Naive thymus-derived CD4-positive, alpha-beta T cell (primary cell): ENCODE results near the gene COQ3. TPM values are rescaled to one million over a fixed set of nuclear protein-coding genes. Genes with fewer than 3 reads are reported as not detected.

ENCODE experiments used
- ATAC-seq: fragments of 150-1000 bp; cut with Tn5 transposase; 2 replicates; pipeline ENCODE4 v1.10.0; 2021; ENCODE audit warnings: mild to moderate bottlenecking, moderate library complexity
- CTCF ChIA-PET: fragments of 350-600 bp; sonication (Branson Sonifier 250); formaldehyde crosslinking; loops from one replicate; lab custom pipeline; 2021; ENCODE audit warnings: antibody characterized with exemption; lab: Charles Lee
- POLR2A ChIA-PET: fragments of 350-600 bp; sonication (Branson Sonifier 250); formaldehyde crosslinking; loops from one replicate; lab custom pipeline; 2021; ENCODE audit warnings: antibody characterized with exemption, inconsistent platforms; lab: Charles Lee
- DNase-seq, 9 donors: peaks; one replicate each; pipeline versions ENCODE4 v3.0.0 to v3.0.0-alpha.2; 2020 to 2022; ENCODE audit warnings: mixed read lengths in 1 of 9
- H3K27ac ChIP-seq: one replicate; pipeline ENCODE4 v1.7.0; 2013; ENCODE audit warnings: mild to moderate bottlenecking, low read depth, low read length, moderate library complexity
- H3K27me3 ChIP-seq, 2 donors: one replicate each; pipeline ENCODE4 v1.7.0; 2013; ENCODE audit warnings: low read length in 2 of 2, mild to moderate bottlenecking in 2 of 2, moderate library complexity in 2 of 2; ENCODE audit not compliant: control insufficient read depth in 2 of 2, insufficient read depth in 2 of 2
- H3K36me3 ChIP-seq, 3 experiments: 1 replicate in 2 of 3; 2 replicates in 1 of 3; pipeline ENCODE4 v1.7.0; 2013; ENCODE audit warnings: low read length in 3 of 3, mild to moderate bottlenecking in 3 of 3, moderate library complexity in 1 of 3; ENCODE audit not compliant: insufficient read depth in 3 of 3, control insufficient read depth in 2 of 3
- H3K4me1 ChIP-seq, 2 donors: one replicate each; pipeline ENCODE4 v1.7.0; 2013; ENCODE audit warnings: low read length in 2 of 2, mild to moderate bottlenecking in 2 of 2, moderate library complexity in 1 of 2; ENCODE audit not compliant: control insufficient read depth in 2 of 2, insufficient read depth in 2 of 2
- H3K4me3 ChIP-seq: 2 replicates; pipeline ENCODE4 v1.7.0; 2013; ENCODE audit warnings: mild to moderate bottlenecking, low read length
- H3K9me3 ChIP-seq, 3 experiments: 1 replicate in 2 of 3; 2 replicates in 1 of 3; pipeline ENCODE4 v1.7.0; 2013; ENCODE audit warnings: low read length in 3 of 3; ENCODE audit not compliant: control insufficient read depth in 2 of 3
- H3K27ac Mint-ChIP-seq, 9 donors: one replicate each; pipeline ENCODE4 v1.8.0; 2020 to 2022; ENCODE audit warnings: mixed read lengths in 9 of 9, mild to moderate bottlenecking in 8 of 9, moderate library complexity in 5 of 9, inconsistent platforms in 2 of 9
- H3K27me3 Mint-ChIP-seq, 5 donors: one replicate each; pipeline ENCODE4 v1.8.0; 2021 to 2022; ENCODE audit warnings: mixed read lengths in 5 of 5, mild to moderate bottlenecking in 1 of 5
- H3K36me3 Mint-ChIP-seq, 5 donors: one replicate each; pipeline ENCODE4 v1.8.0; 2020 to 2022; ENCODE audit warnings: mixed read lengths in 5 of 5, mild to moderate bottlenecking in 3 of 5, inconsistent platforms in 1 of 5
- H3K4me1 Mint-ChIP-seq, 7 donors: one replicate each; pipeline ENCODE4 v1.8.0; 2020 to 2022; ENCODE audit warnings: mixed read lengths in 7 of 7, mild to moderate bottlenecking in 3 of 7, inconsistent platforms in 1 of 7
- H3K4me3 Mint-ChIP-seq, 10 donors: one replicate each; pipeline ENCODE4 v1.8.0; 2020 to 2022; ENCODE audit warnings: mild to moderate bottlenecking in 10 of 10, mixed read lengths in 10 of 10, moderate library complexity in 6 of 10, inconsistent platforms in 2 of 10
- H3K9me3 Mint-ChIP-seq, 11 donors: one replicate each; pipeline ENCODE4 v1.8.0; 2020 to 2022; ENCODE audit warnings: mixed read lengths in 11 of 11, mild to moderate bottlenecking in 4 of 11, inconsistent platforms in 1 of 11, moderate library complexity in 1 of 11
- intact Hi-C, 2 donors: fragments of 100-400 bp; cut with micrococcal nuclease; formaldehyde crosslinking; loops; one replicate each; pipeline ENCODE4 v1.15.1; 2023
- polyA plus RNA-seq, 2 donors: library from polyadenylated mRNA; unstranded; fragments of 300-500 nt; fragmentation: Illumina TruSeq; gene quantifications; one replicate each; pipeline ENCODE4 v1.2.3, GENCODE V29; 2021
- total RNA-seq, 6 experiments: library from RNA in 5 of 6; stranded (reverse) in 5 of 6; gene quantifications; 1 replicate in 5 of 6; 2 replicates in 1 of 6; pipeline ENCODE4 v1.2.3 and lab custom pipeline; 2021 to 2026

Gene COQ3
- total and polyA plus RNA-seq, 7 experiments from 2014 or later = 1.8 to 11.4 (median 5.1) TPM

DNA sequence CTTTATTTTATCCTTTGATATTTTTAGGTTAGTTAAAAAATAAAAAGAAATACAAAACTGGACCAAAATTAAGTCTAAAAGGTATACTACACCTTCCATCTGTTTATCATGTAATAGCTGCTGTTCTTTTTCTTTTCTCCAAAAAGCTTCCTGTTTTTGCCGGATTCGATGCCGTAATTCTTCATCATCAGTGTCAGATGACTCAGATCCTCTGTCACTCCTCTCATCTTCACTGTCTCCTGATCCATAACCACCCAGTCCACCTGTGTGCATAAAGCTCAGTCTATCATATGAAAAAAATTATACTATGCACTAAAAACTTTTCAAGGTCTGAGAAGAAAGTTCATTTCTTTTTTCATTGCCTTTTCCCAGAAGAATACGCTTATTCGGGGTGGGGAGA is 8.5 kb upstream of the COQ3 start:
- DNase-seq (no peak), ATAC-seq (no peak)
- CTCF ChIA-PET = interaction anchor here (0.5 kb wide), 1 partner anchor 66 kb away, joined by 3 read pairs; no protein-coding TSS in a partner anchor
- POLR2A ChIA-PET = interaction anchor here (0.6 to 1.3 kb wide), 4 partner anchors 9 to 16 kb away, joined by 3 to 5 read pairs (median 4); partner anchors contain the start of gene COQ3
- no peaks in the 10 kb centered on the region for H3K4me1 ChIP-seq
- H3K27me3 ChIP-seq = no peaks in the 10 kb centered on the region
- H3K9me3 Mint-ChIP-seq = peaks cover 0 to 4% (median 0%) of the 10 kb centered on the region in 11 donors
- no peak overlapping the region for H3K4me3 ChIP-seq
- H3K27ac ChIP-seq = no peak overlapping the region
- H3K27ac Mint-ChIP-seq = peak overlapping the region in 1 of 9 donors; percentile 5
- no peaks in the 10 kb centered on the region for H3K27me3 Mint-ChIP-seq
- peaks cover 11 to 53% (median 42%) of the 10 kb centered on the region in 5 donors for H3K36me3 Mint-ChIP-seq
- no peaks in the 10 kb centered on the region for H3K9me3 ChIP-seq
- H3K36me3 ChIP-seq = peaks cover 33 to 73% (median 49%) of the 10 kb centered on the region in 3 experiments
- peaks cover 0 to 2% (median 0%) of the 10 kb centered on the region in 7 donors for H3K4me1 Mint-ChIP-seq
- intact Hi-C loops = loop anchor here in 1 of 2 donors (2.0 kb wide), 1 partner anchor 14 kb away; no protein-coding TSS in a partner anchor
- H3K4me3 Mint-ChIP-seq = no peak overlapping the region

DNA sequence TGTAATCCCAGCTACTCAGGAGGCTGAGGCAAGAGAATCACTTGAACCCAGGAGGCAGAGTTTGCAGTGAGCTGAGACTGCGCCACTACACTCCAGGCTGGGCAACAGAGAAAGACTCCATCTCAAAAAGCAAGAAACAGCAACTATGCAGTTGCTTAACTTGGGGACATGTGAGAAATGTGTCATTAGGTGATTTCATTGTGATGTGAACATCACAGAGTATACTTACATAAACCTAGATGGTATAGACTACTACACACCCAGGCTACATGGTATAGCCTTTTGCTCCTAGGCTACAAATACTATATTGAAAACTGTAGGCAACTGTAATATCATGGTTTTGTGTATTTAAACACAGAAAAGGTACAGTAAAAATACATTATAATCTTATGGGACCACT is 3.3 kb upstream of the COQ3 start:
- Histone ChIP-seq H3K36me3 (peaks cover 9 to 28% (median 15%) of the 10 kb centered on the region in 3 experiments), H3K9me3 (no peaks in the 10 kb centered on the region), H3K27me3 (no peaks in the 10 kb centered on the region), H3K4me3 (no peak overlapping the region), H3K4me1 (peaks cover 0 to 3% of the 10 kb centered on the region in 2 donors), H3K27ac (no peak overlapping the region)
- Mint-ChIP-seq H3K4me3 (no peak overlapping the region), H3K27me3 (no peaks in the 10 kb centered on the region), H3K4me1 (peaks cover 6 to 28% (median 16%) of the 10 kb centered on the region in 7 donors), H3K9me3 (peaks cover 0 to 4% (median 0%) of the 10 kb centered on the region in 11 donors), H3K27ac (peak overlapping the region in 3 of 9 donors; percentile 8 to 61 (median 16)), H3K36me3 (peaks cover 11 to 20% (median 17%) of the 10 kb centered on the region in 5 donors)
- peak; percentile 28 for ATAC-seq
- DNase-seq = no peak
- ChIA-PET CTCF (no interaction called here), POLR2A (interaction anchor here (0.7 to 4.5 kb wide), 3 partner anchors 10 to 28 kb away, joined by 3 to 34 read pairs (median 3); partner anchors contain the start of gene PNISR)
- intact Hi-C loops = no loop called here

DNA sequence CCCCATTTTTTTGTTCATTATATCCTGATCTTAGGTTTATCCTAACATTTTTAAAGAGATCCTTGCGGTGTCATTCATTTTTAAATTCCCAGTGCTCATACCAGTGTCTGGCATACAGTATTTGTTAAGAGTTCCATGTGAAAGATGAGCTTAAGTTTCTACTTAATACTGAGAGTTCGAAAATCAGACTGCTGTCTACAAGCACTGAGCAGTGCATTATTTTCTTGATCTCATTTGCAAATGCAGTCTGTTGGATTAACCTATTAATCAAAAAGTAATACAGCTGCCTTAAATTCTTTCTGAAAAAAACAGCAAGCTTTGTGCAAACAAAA is 663 bp downstream of the COQ3 start:
- ATAC-seq (no peak), DNase-seq (no peak)
- Histone ChIP-seq H3K4me3 (peak overlapping the region; percentile 77), H3K4me1 (peaks cover 0 to 3% of the 10 kb centered on the region in 2 donors), H3K9me3 (no peaks in the 10 kb centered on the region), H3K27ac (peak overlapping the region; percentile 75), H3K36me3 (peaks cover 0 to 5% (median 0%) of the 10 kb centered on the region in 3 experiments), H3K27me3 (no peaks in the 10 kb centered on the region)
- Mint-ChIP-seq H3K27ac (peak overlapping the region in 8 of 9 donors; percentile 54 to 95 (median 92)), H3K9me3 (no peaks in the 10 kb centered on the region), H3K4me3 (peak overlapping the region; percentile 89 to 97 (median 93)), H3K4me1 (peaks cover 13 to 31% (median 21%) of the 10 kb centered on the region in 7 donors), H3K36me3 (peaks cover 0 to 3% (median 1%) of the 10 kb centered on the region in 5 donors), H3K27me3 (no peaks in the 10 kb centered on the region)
- ChIA-PET POLR2A (interaction anchor here (0.6 to 4.5 kb wide), 6 partner anchors 9 to 175 kb away, joined by 3 to 34 read pairs (median 4); partner anchors contain the start of genes CCNC and PNISR), CTCF (interaction anchor here (1.5 kb wide), 1 partner anchor 41 kb away, joined by 4 read pairs; no protein-coding TSS in a partner anchor)
- intact Hi-C loops = loop anchor here in 1 of 2 donors (1.0 kb wide), 1 partner anchor 63 kb away; no protein-coding TSS in a partner anchor

DNA sequence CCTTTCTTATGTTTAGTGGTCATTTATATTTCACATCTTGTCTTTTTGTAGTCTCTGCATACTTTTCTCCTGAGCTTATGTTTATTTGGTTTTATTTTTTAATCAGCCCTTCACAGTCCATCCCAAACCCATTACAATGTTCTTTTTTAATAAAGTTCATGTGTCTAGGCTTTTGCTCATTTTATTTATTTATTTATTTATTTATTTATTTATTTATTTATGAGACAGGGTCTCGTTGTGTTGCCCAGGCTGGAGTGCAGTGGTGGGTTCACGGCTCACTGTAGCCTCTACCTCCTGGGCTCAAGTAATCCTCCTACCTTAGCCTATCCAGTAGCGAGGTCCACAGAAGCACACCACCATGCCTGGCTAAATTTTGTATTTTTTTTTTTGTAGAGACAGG is 3.1 kb downstream of the COQ3 start:
- Histone ChIP-seq H3K4me3 (no peak overlapping the region), H3K4me1 (peaks cover 0 to 3% of the 10 kb centered on the region in 2 donors), H3K9me3 (no peaks in the 10 kb centered on the region), H3K27me3 (no peaks in the 10 kb centered on the region), H3K36me3 (peaks cover 0 to 5% (median 0%) of the 10 kb centered on the region in 3 experiments), H3K27ac (no peak overlapping the region)
- Mint-ChIP-seq H3K9me3 (no peaks in the 10 kb centered on the region), H3K36me3 (peaks cover 0 to 3% (median 0%) of the 10 kb centered on the region in 5 donors), H3K27me3 (no peaks in the 10 kb centered on the region), H3K4me1 (peaks cover 13 to 37% (median 21%) of the 10 kb centered on the region in 7 donors), H3K27ac (no peak overlapping the region), H3K4me3 (no peak overlapping the region)
- ChIA-PET POLR2A (no interaction called here), CTCF (no interaction called here)
- no peak for DNase-seq
- intact Hi-C loops = no loop called here
- no peak for ATAC-seq

DNA sequence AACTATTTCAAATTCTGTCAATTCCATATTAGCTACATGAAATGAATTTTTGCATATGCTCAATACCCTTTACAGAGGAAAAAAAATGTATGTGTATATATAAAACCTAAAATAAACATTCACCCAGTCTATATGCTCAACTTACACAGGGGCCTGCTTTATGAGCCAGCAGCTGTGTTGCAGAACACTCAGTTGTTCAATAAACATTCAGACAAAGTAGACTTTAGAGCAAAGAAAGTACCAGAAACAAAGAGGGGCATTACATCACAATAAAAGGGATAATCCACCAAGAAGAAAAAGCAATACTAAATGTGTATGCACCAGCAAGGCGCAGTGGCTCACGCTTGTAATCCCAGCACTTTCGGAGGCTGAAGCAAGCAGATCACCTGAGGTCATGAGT is 9.5 kb downstream of the COQ3 start:
- Mint-ChIP-seq H3K36me3 (peaks cover 0 to 13% (median 7%) of the 10 kb centered on the region in 5 donors), H3K4me3 (no peak overlapping the region), H3K4me1 (peaks cover 0 to 12% (median 9%) of the 10 kb centered on the region in 7 donors), H3K9me3 (no peaks in the 10 kb centered on the region), H3K27ac (no peak overlapping the region), H3K27me3 (no peaks in the 10 kb centered on the region)
- H3K4me1 ChIP-seq = no peaks in the 10 kb centered on the region
- intact Hi-C loops = no loop called here
- H3K27ac ChIP-seq = no peak overlapping the region
- H3K27me3 ChIP-seq = no peaks in the 10 kb centered on the region
- DNase-seq (no peak), ATAC-seq (no peak)
- no peaks in the 10 kb centered on the region for H3K36me3 ChIP-seq
- H3K9me3 ChIP-seq = no peaks in the 10 kb centered on the region
- POLR2A ChIA-PET = no interaction called here
- CTCF ChIA-PET = no interaction called here
- H3K4me3 ChIP-seq = no peak overlapping the region

DNA sequence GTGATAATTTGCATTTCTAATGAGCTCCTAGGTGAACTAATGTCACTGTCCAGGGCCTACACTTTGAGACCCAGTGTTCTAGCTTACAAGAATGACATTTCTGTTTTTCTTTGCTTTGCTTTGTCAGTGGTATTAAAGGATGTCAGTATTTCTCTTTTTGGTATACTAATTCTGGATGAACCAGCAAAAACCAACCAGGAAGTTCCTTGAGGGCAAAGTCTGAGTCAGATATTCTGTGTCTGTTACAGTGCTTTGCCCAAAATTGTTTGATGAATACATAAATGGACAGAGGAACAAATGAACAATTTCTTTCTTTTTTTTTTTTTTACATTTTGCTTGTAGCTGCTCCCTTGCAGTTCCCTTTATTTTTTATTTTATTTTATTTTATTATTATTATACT is 15.4 kb downstream of the COQ3 start:
- Histone ChIP-seq H3K27me3 (no peaks in the 10 kb centered on the region), H3K4me3 (no peak overlapping the region), H3K36me3 (no peaks in the 10 kb centered on the region), H3K4me1 (no peaks in the 10 kb centered on the region), H3K9me3 (no peaks in the 10 kb centered on the region), H3K27ac (no peak overlapping the region)
- no peak for DNase-seq
- Mint-ChIP-seq H3K4me3 (no peak overlapping the region), H3K27me3 (no peaks in the 10 kb centered on the region), H3K9me3 (no peaks in the 10 kb centered on the region), H3K4me1 (no peaks in the 10 kb centered on the region), H3K36me3 (peaks cover 0 to 14% (median 10%) of the 10 kb centered on the region in 5 donors), H3K27ac (no peak overlapping the region)
- intact Hi-C loops = no loop called here
- POLR2A ChIA-PET = interaction anchor here (1.1 kb wide), 1 partner anchor 15 kb away, joined by 4 read pairs; the partner anchor contains the start of gene COQ3
- CTCF ChIA-PET = no interaction called here
- no peak for ATAC-seq
